Measurements from ENCODE around the gene RXRA. TPM values are rescaled to one million over a fixed set of nuclear protein-coding genes. Genes with fewer than 3 reads are reported as not detected.

Gene RXRA
- total RNA-seq, 1 experiment from 2014 or later = 31.6 TPM

DNA sequence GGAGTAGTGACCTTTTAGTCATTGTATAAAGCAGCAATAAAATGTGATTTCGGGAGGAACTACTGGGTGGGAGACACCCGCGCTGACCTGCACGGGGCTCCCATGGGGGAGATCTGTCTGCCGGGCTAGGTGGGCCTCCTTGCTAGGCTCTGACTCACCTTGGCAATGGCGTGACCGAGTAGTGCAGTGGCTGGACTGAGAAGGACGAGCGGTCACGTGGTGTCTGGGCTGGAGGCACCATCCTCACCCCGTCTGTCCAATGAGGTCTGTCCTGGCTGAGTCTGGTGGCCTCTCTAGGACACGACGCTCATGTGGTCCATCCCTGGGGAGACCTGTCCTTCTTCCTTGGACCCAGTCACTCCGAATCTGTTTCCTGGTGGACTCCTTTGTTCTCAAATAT lies 151.7 kb downstream of the RXRA start:
- POLR2A ChIA-PET = no interaction called here
- ATAC-seq (no peak), DNase-seq (ENCODE audit: low read depth, low spot score) (no peak)
- in situ Hi-C loops (cut with HindIII; ENCODE audit: low pct_unique_long_range_greater_than_20kb, low sequenced_read_pairs) = no loop called here
- CTCF ChIA-PET = no interaction called here
- Histone ChIP-seq H3K4me1 (ENCODE audit: control insufficient read depth, insufficient read depth, low read length) (no peaks in the 10 kb centered on the region), H3K27ac (ENCODE audit: low read length) (no peak overlapping the region), H3K9me3 (ENCODE audit: control insufficient read depth, insufficient read depth, low read depth, low read length) (no peaks in the 10 kb centered on the region), H3K4me3 (ENCODE audit: low read depth in 2 of 2, low read length in 2 of 2) (no peak overlapping the region), H3K27me3 (ENCODE audit: control insufficient read depth, insufficient read depth, low read length) (no peaks in the 10 kb centered on the region), H3K36me3 (ENCODE audit: control insufficient read depth, insufficient read depth, low read length) (no peaks in the 10 kb centered on the region)
- intact Hi-C loops (cut with micrococcal nuclease; ENCODE audit: unreplicated experiment) = no loop called here
- BruUV-seq (replicated peaks) = no TSS peak
- TF ChIP-seq, protein P1, sequence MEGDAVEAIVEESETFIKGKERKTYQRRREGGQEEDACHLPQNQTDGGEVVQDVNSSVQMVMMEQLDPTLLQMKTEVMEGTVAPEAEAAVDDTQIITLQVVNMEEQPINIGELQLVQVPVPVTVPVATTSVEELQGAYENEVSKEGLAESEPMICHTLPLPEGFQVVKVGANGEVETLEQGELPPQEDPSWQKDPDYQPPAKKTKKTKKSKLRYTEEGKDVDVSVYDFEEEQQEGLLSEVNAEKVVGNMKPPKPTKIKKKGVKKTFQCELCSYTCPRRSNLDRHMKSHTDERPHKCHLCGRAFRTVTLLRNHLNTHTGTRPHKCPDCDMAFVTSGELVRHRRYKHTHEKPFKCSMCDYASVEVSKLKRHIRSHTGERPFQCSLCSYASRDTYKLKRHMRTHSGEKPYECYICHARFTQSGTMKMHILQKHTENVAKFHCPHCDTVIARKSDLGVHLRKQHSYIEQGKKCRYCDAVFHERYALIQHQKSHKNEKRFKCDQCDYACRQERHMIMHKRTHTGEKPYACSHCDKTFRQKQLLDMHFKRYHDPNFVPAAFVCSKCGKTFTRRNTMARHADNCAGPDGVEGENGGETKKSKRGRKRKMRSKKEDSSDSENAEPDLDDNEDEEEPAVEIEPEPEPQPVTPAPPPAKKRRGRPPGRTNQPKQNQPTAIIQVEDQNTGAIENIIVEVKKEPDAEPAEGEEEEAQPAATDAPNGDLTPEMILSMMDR (IDR thresholded peaks at IDR 0.05) = no peak
- TF ChIP-seq SIN3A (IDR thresholded peaks at IDR 0.05; ENCODE audit: borderline replicate concordance, insufficient read depth, low read depth, low read length) (no peak), TCF7L2 (IDR thresholded peaks at IDR 0.05; ENCODE audit: low read depth, low read length) (no peak), POLR2AphosphoS5 (IDR thresholded peaks at IDR 0.05; ENCODE audit: low read depth, low read length) (no peak)
- TF ChIP-seq, protein P2, sequence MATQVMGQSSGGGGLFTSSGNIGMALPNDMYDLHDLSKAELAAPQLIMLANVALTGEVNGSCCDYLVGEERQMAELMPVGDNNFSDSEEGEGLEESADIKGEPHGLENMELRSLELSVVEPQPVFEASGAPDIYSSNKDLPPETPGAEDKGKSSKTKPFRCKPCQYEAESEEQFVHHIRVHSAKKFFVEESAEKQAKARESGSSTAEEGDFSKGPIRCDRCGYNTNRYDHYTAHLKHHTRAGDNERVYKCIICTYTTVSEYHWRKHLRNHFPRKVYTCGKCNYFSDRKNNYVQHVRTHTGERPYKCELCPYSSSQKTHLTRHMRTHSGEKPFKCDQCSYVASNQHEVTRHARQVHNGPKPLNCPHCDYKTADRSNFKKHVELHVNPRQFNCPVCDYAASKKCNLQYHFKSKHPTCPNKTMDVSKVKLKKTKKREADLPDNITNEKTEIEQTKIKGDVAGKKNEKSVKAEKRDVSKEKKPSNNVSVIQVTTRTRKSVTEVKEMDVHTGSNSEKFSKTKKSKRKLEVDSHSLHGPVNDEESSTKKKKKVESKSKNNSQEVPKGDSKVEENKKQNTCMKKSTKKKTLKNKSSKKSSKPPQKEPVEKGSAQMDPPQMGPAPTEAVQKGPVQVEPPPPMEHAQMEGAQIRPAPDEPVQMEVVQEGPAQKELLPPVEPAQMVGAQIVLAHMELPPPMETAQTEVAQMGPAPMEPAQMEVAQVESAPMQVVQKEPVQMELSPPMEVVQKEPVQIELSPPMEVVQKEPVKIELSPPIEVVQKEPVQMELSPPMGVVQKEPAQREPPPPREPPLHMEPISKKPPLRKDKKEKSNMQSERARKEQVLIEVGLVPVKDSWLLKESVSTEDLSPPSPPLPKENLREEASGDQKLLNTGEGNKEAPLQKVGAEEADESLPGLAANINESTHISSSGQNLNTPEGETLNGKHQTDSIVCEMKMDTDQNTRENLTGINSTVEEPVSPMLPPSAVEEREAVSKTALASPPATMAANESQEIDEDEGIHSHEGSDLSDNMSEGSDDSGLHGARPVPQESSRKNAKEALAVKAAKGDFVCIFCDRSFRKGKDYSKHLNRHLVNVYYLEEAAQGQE (IDR thresholded peaks at IDR 0.05; ENCODE audit: insufficient read depth in 1 of 2, low read depth in 2 of 2, low read length in 1 of 2) = no peak

DNA sequence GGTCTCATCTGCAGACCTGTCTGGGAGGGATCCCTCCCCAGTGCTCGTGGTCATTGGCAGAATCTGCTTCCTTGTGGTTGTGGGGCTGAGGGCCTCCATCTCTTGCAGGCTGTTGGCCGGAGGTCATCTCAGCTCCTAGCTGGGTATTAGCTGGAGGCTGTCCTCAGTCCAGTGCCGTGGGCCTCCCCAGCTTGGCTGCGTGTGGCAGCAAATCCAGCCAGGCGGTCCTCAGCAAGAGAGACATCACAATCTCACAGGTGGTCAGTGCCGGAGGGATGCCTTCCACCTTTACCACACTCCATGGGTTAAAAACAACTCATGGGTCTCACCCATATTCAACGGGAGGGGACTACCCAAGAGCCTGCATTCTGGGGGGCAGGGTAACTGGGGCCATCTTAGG lies 155.5 kb downstream of the RXRA start:
- Histone ChIP-seq H3K4me3 (ENCODE audit: low read depth in 2 of 2, low read length in 2 of 2) (no peak overlapping the region), H3K27ac (ENCODE audit: low read length) (no peak overlapping the region), H3K27me3 (ENCODE audit: control insufficient read depth, insufficient read depth, low read length) (no peaks in the 10 kb centered on the region), H3K36me3 (ENCODE audit: control insufficient read depth, insufficient read depth, low read length) (no peaks in the 10 kb centered on the region), H3K4me1 (ENCODE audit: control insufficient read depth, insufficient read depth, low read length) (no peaks in the 10 kb centered on the region), H3K9me3 (ENCODE audit: control insufficient read depth, insufficient read depth, low read depth, low read length) (no peaks in the 10 kb centered on the region)
- in situ Hi-C loops (cut with HindIII; ENCODE audit: low pct_unique_long_range_greater_than_20kb, low sequenced_read_pairs) (no loop called here), intact Hi-C loops (cut with micrococcal nuclease; ENCODE audit: unreplicated experiment) (no loop called here)
- no peak for ATAC-seq
- TF ChIP-seq POLR2AphosphoS5 (IDR thresholded peaks at IDR 0.05; ENCODE audit: low read depth, low read length) (no peak), TCF7L2 (IDR thresholded peaks at IDR 0.05; ENCODE audit: low read depth, low read length) (no peak), SIN3A (IDR thresholded peaks at IDR 0.05; ENCODE audit: borderline replicate concordance, insufficient read depth, low read depth, low read length) (no peak)
- TF ChIP-seq, protein P2 (IDR thresholded peaks at IDR 0.05; ENCODE audit: insufficient read depth in 1 of 2, low read depth in 2 of 2, low read length in 1 of 2) = no peak
- TF ChIP-seq, protein P1 (IDR thresholded peaks at IDR 0.05) = no peak
- ChIA-PET CTCF (no interaction called here), POLR2A (no interaction called here)
- no TSS peak for BruUV-seq (replicated peaks)
- DNase-seq (ENCODE audit: low read depth, low spot score) = no peak

Measured in Panc1 (cell line).